ENCODE measurements around the gene TP63.

TP63 gene

GRCh38 chr3:189772584-189772983 is 141.4 kb downstream of the TP63 start:
- no peaks in the 10 kb centered on the region for H3K9me3 ChIP-seq (ENCODE audit: insufficient read depth, low read length)
- H3K27me3 ChIP-seq (ENCODE audit: insufficient read depth, insufficient read length): peaks cover 60% of the 10 kb centered on the region
- H3K36me3 ChIP-seq (ENCODE audit: insufficient read depth, insufficient read length, low read length): no peaks in the 10 kb centered on the region
- H3K4me3 ChIP-seq (ENCODE audit: insufficient read length, low read depth): no peak overlapping the region
- H3K4me1 ChIP-seq (ENCODE audit: insufficient read depth, insufficient read length): no peaks in the 10 kb centered on the region
- no peak for TF ChIP-seq ZNF274 (IDR thresholded peaks at IDR 0.05; ENCODE audit: low read depth, low read length)
- no peak for TF ChIP-seq SUZ12 (IDR thresholded peaks at IDR 0.05; ENCODE audit: extremely low read depth, insufficient read depth, insufficient read length)
- no peak for TF ChIP-seq YY1 (IDR thresholded peaks at IDR 0.05; ENCODE audit: insufficient read depth, insufficient read length)
- no peak for DNase-seq (ENCODE audit: low read depth, low spot score)
- H3K9ac ChIP-seq (ENCODE audit: insufficient read length, low read depth): no peak overlapping the region

GRCh38 chr3:189773056-189773455 is 141.9 kb downstream of the TP63 start:
- no peak overlapping the region for H3K9ac ChIP-seq (ENCODE audit: insufficient read length, low read depth)
- no peaks in the 10 kb centered on the region for H3K36me3 ChIP-seq (ENCODE audit: insufficient read depth, insufficient read length, low read length)
- H3K9me3 ChIP-seq (ENCODE audit: insufficient read depth, low read length): no peaks in the 10 kb centered on the region
- H3K27me3 ChIP-seq (ENCODE audit: insufficient read depth, insufficient read length): peaks cover 65% of the 10 kb centered on the region
- no peak overlapping the region for H3K4me3 ChIP-seq (ENCODE audit: insufficient read length, low read depth)
- no peak for DNase-seq (ENCODE audit: low read depth, low spot score)
- TF ChIP-seq SUZ12 (IDR thresholded peaks at IDR 0.05; ENCODE audit: extremely low read depth, insufficient read depth, insufficient read length): no peak
- no peak for TF ChIP-seq YY1 (IDR thresholded peaks at IDR 0.05; ENCODE audit: insufficient read depth, insufficient read length)
- TF ChIP-seq ZNF274 (IDR thresholded peaks at IDR 0.05; ENCODE audit: low read depth, low read length): no peak
- no peaks in the 10 kb centered on the region for H3K4me1 ChIP-seq (ENCODE audit: insufficient read depth, insufficient read length)

DNA sequence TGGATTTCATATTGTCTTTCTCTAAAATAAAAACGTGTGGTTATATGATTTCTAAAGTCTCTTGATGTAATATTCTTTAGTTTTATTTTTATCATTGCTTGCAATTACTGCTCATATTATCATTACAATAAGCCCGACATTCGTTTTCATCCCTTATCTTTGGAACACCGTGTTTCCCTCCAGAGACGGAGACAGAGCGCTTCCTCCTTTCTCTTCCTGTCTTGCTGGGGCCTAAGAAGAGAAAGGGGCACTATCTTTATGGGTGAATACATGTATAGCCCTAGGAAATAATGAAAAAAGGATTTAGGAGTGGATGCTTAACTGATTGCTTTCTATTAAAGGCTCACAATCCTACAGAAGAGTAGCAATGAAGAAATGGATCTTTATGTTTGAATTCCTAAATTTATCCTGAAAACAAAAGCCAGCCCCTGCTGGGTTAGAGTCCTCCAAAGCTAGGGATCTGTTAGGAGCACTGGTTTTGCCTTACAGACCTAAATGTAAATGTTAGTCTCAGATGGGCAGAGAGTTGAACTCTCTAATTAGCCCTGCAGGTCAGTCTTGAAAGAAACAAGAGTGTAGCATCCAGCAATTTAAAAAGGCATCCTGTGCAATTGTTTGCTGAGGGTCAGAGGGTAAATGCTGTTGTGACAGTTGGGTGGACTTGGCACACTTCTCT is 145.1 kb downstream of the TP63 start:
- Histone ChIP-seq H3K9ac (ENCODE audit: insufficient read length, low read depth) (no peak overlapping the region), H3K36me3 (ENCODE audit: insufficient read depth, insufficient read length, low read length) (no peaks in the 10 kb centered on the region), H3K4me1 (ENCODE audit: insufficient read depth, insufficient read length) (no peaks in the 10 kb centered on the region), H3K4me3 (ENCODE audit: insufficient read length, low read depth) (no peak overlapping the region), H3K27me3 (ENCODE audit: insufficient read depth, insufficient read length) (peaks cover 97% of the 10 kb centered on the region), H3K9me3 (ENCODE audit: insufficient read depth, low read length) (0 out of 2 replicates have a peak, but pooled peaks cover 3% of the 10 kb centered on the region)
- TF ChIP-seq ZNF274 (IDR thresholded peaks at IDR 0.05; ENCODE audit: low read depth, low read length) (no peak), SUZ12 (IDR thresholded peaks at IDR 0.05; ENCODE audit: extremely low read depth, insufficient read depth, insufficient read length) (no peak), YY1 (IDR thresholded peaks at IDR 0.05; ENCODE audit: insufficient read depth, insufficient read length) (no peak)
- peak; percentile 28 for DNase-seq (ENCODE audit: low read depth, low spot score)

DNA sequence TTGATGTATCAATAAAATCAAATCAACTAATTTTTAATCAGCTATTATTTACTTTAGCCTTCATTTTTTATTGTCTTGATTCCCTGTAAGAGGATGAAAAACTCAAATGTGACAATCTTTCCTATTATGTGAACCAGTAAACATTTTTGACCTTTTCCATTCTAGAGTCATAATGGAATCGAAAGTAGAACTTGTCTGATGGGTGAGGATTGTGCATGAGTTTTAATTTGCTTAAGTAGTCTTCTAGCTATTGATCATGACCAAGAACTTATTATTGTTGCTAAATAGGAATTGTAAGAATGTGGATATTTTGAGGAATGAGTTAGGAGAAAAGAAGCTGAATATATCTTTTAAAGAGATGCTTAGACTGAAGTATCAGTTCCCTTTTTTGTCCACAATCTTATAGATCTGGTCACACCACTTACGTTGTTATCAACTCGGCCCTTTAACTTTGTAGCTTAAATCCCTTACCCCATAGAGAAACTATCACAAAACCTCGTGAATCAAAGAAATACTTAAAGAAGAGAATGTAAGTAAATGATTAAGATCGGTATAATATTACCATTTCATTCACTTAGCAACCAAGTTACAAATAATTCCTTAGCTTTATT is 147.3 kb downstream of the TP63 start:
- Histone ChIP-seq H3K4me3 (ENCODE audit: insufficient read length, low read depth) (no peak overlapping the region), H3K36me3 (ENCODE audit: insufficient read depth, insufficient read length, low read length) (no peaks in the 10 kb centered on the region), H3K9ac (ENCODE audit: insufficient read length, low read depth) (no peak overlapping the region), H3K9me3 (ENCODE audit: insufficient read depth, low read length) (0 out of 2 replicates have a peak, but pooled peaks cover 3% of the 10 kb centered on the region), H3K4me1 (ENCODE audit: insufficient read depth, insufficient read length) (no peaks in the 10 kb centered on the region), H3K27me3 (ENCODE audit: insufficient read depth, insufficient read length) (peaks cover 87% of the 10 kb centered on the region)
- DNase-seq (ENCODE audit: low read depth, low spot score): no peak
- TF ChIP-seq YY1 (IDR thresholded peaks at IDR 0.05; ENCODE audit: insufficient read depth, insufficient read length): no peak
- no peak for TF ChIP-seq SUZ12 (IDR thresholded peaks at IDR 0.05; ENCODE audit: extremely low read depth, insufficient read depth, insufficient read length)

GRCh38 chr3:189779166-189779565 is 148.0 kb downstream of the TP63 start:
- Histone ChIP-seq H3K4me1 (ENCODE audit: insufficient read depth, insufficient read length) (no peaks in the 10 kb centered on the region), H3K9me3 (ENCODE audit: insufficient read depth, low read length) (0 out of 2 replicates have a peak, but pooled peaks cover 3% of the 10 kb centered on the region), H3K9ac (ENCODE audit: insufficient read length, low read depth) (no peak overlapping the region), H3K27me3 (ENCODE audit: insufficient read depth, insufficient read length) (peaks cover 82% of the 10 kb centered on the region), H3K36me3 (ENCODE audit: insufficient read depth, insufficient read length, low read length) (no peaks in the 10 kb centered on the region), H3K4me3 (ENCODE audit: insufficient read length, low read depth) (no peak overlapping the region)
- DNase-seq (ENCODE audit: low read depth, low spot score): no peak
- TF ChIP-seq YY1 (IDR thresholded peaks at IDR 0.05; ENCODE audit: insufficient read depth, insufficient read length): no peak
- TF ChIP-seq SUZ12 (IDR thresholded peaks at IDR 0.05; ENCODE audit: extremely low read depth, insufficient read depth, insufficient read length): no peak
- no peak for TF ChIP-seq ZNF274 (IDR thresholded peaks at IDR 0.05; ENCODE audit: low read depth, low read length)

GRCh38 chr3:189780546-189781270 is 149.5 kb downstream of the TP63 start:
- no peak overlapping the region for H3K9ac ChIP-seq (ENCODE audit: insufficient read length, low read depth)
- DNase-seq (ENCODE audit: low read depth, low spot score): no peak
- no peak overlapping the region for H3K4me3 ChIP-seq (ENCODE audit: insufficient read length, low read depth)
- H3K9me3 ChIP-seq (ENCODE audit: insufficient read depth, low read length): 0 out of 2 replicates have a peak, but pooled peaks cover 3% of the 10 kb centered on the region
- no peaks in the 10 kb centered on the region for H3K36me3 ChIP-seq (ENCODE audit: insufficient read depth, insufficient read length, low read length)
- peaks cover 78% of the 10 kb centered on the region for H3K27me3 ChIP-seq (ENCODE audit: insufficient read depth, insufficient read length)
- H3K4me1 ChIP-seq (ENCODE audit: insufficient read depth, insufficient read length): no peaks in the 10 kb centered on the region
- TF ChIP-seq SUZ12 (IDR thresholded peaks at IDR 0.05; ENCODE audit: extremely low read depth, insufficient read depth, insufficient read length) (no peak), YY1 (IDR thresholded peaks at IDR 0.05; ENCODE audit: insufficient read depth, insufficient read length) (no peak), ZNF274 (IDR thresholded peaks at IDR 0.05; ENCODE audit: low read depth, low read length) (no peak)

- Histone ChIP-seq H3K4me3 (ENCODE audit: insufficient read length, low read depth) (no peak overlapping the region), H3K4me1 (ENCODE audit: insufficient read depth, insufficient read length) (no peaks in the 10 kb centered on the region), H3K9me3 (ENCODE audit: insufficient read depth, low read length) (0 out of 2 replicates have a peak, but pooled peaks cover 3% of the 10 kb centered on the region), H3K9ac (ENCODE audit: insufficient read length, low read depth) (no peak overlapping the region), H3K27me3 (ENCODE audit: insufficient read depth, insufficient read length) (peaks cover 71% of the 10 kb centered on the region), H3K36me3 (ENCODE audit: insufficient read depth, insufficient read length, low read length) (no peaks in the 10 kb centered on the region)
- TF ChIP-seq ZNF274 (IDR thresholded peaks at IDR 0.05; ENCODE audit: low read depth, low read length) (no peak), SUZ12 (IDR thresholded peaks at IDR 0.05; ENCODE audit: extremely low read depth, insufficient read depth, insufficient read length) (no peak)
- no peak for DNase-seq (ENCODE audit: low read depth, low spot score)
Measured at GRCh38 chr3:189781415-189781814, 150.2 kb downstream of the TP63 start.
